ENCODE results near the gene CNOT11.

DNA sequence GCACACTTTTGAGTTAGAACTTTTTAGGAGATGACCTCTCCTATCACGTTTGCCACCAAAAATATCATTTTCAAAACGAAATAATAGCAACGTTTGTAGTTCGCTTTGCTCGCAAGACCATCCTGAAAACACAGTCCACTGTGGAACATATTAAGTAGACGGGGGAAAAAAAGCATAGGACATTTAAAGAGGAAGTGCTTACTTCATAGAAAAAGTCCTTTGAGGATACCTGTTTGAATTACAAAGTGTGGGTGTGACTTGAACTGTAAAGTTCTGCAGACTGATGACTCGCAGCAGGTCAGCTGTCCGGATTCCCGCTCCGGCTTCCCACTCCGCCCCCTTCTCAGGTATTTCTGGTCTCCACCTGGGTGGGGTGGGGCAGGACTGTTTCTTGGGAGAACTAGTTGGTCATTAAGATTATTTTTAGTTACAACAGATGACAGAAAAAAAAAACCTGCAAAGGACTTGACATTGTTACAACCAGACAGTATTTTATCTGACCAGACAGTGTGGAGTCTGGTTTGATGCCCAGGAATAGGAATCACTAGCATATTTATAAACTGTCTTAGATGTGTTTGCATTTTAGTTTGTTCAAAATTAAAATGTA is 13.3 kb downstream of the CNOT11 start:
- TF ChIP-seq, protein P1, sequence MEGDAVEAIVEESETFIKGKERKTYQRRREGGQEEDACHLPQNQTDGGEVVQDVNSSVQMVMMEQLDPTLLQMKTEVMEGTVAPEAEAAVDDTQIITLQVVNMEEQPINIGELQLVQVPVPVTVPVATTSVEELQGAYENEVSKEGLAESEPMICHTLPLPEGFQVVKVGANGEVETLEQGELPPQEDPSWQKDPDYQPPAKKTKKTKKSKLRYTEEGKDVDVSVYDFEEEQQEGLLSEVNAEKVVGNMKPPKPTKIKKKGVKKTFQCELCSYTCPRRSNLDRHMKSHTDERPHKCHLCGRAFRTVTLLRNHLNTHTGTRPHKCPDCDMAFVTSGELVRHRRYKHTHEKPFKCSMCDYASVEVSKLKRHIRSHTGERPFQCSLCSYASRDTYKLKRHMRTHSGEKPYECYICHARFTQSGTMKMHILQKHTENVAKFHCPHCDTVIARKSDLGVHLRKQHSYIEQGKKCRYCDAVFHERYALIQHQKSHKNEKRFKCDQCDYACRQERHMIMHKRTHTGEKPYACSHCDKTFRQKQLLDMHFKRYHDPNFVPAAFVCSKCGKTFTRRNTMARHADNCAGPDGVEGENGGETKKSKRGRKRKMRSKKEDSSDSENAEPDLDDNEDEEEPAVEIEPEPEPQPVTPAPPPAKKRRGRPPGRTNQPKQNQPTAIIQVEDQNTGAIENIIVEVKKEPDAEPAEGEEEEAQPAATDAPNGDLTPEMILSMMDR (conservative IDR thresholded peaks at IDR 0.05 in 1 of 2, IDR thresholded peaks at IDR 0.05 in 1 of 2; ENCODE audit: low read depth in 1 of 2, low read length in 2 of 2), result no peak
- TF ChIP-seq EZH2 (IDR thresholded peaks at IDR 0.05; ENCODE audit: low read length, missing control alignments), result no peak
